SK-N-MC (cell line): ENCODE results near the gene C2CD4C.

ENCODE experiments used
- DNase-seq: peaks from one replicate; pipeline ENCODE4 v3.0.0-alpha.2; 2011; ENCODE audit warnings: low read depth, low spot score
- H3K27ac ChIP-seq: fragments of 200-600 bp; sonication (generic); 2 replicates; pipeline ENCODE4 v1.5.1; 2016; ENCODE audit warnings: mixed run types
- H3K36me3 ChIP-seq: fragments of 200-600 bp; sonication (generic); 2 replicates; pipeline ENCODE4 v1.6.1; 2017; ENCODE audit warnings: antibody characterized with exemption, low read length, mixed read lengths; ENCODE audit not compliant: insufficient read depth
- H3K4me3 ChIP-seq: fragments of 200-600 bp; sonication (generic); 2 replicates; pipeline ENCODE4 v1.5.1; 2016
- H3K9ac ChIP-seq: fragments of 200-600 bp; sonication (generic); 2 replicates; pipeline ENCODE4 v1.8.0; 2017; ENCODE audit warnings: mixed run types, mixed read lengths; ENCODE audit not compliant: insufficient read length
- H3K9me3 ChIP-seq: fragments of 200-600 bp; sonication (generic); 2 replicates; pipeline ENCODE4 v1.6.1; 2017; ENCODE audit warnings: low read depth, mild to moderate bottlenecking, antibody characterized with exemption, low read length, moderate library complexity, mixed read lengths
- EZH2 ChIP-seq: fragments of 200-600 bp; sonication (generic); IDR thresholded peaks from one replicate; pipeline ENCODE4 v1.6.1; 2017; ENCODE audit warnings: antibody characterized with exemption
- FOXP2 ChIP-seq: optimal IDR thresholded peaks from 2 replicates; pipeline ENCODE3; 2011; ENCODE audit warnings: mild to moderate bottlenecking, moderate library complexity; ENCODE audit not compliant: insufficient read depth; ENCODE audit errors: extremely low read length, control extremely low read depth
- POLR2AphosphoS5 ChIP-seq: IDR thresholded peaks from 2 replicates; pipeline ENCODE4 v1.6.1; 2012; ENCODE audit warnings: mild to moderate bottlenecking, low read depth, low read length, borderline replicate concordance

C2CD4C gene

GRCh38 chr19:441213-441836 is 32.4 kb upstream of the C2CD4C start:
- no peaks in the 10 kb centered on the region for H3K9me3 ChIP-seq
- no peak overlapping the region for H3K4me3 ChIP-seq
- H3K36me3 ChIP-seq, result no peaks in the 10 kb centered on the region
- TF ChIP-seq EZH2, result no peak
- no peak for TF ChIP-seq POLR2AphosphoS5
- TF ChIP-seq FOXP2, result no peak
- no peak overlapping the region for H3K27ac ChIP-seq
- DNase-seq, result no peak
- H3K9ac ChIP-seq, result no peak overlapping the region

GRCh38 chr19:440391-441212 is 31.7 kb upstream of the C2CD4C start:
- no peaks in the 10 kb centered on the region for H3K9me3 ChIP-seq
- no peak overlapping the region for H3K4me3 ChIP-seq
- no peak for TF ChIP-seq EZH2
- no peak for TF ChIP-seq FOXP2
- no peak for TF ChIP-seq POLR2AphosphoS5
- no peak for DNase-seq
- no peaks in the 10 kb centered on the region for H3K36me3 ChIP-seq
- H3K27ac ChIP-seq, result no peak overlapping the region
- H3K9ac ChIP-seq, result no peak overlapping the region

GRCh38 chr19:439167-439900 is 30.4 kb upstream of the C2CD4C start:
- Histone ChIP-seq H3K36me3 (peaks cover under 1% of the 10 kb centered on the region; the same call in 1 of the 2 replicates), H3K27ac (no peak overlapping the region), H3K9me3 (no peaks in the 10 kb centered on the region), H3K4me3 (no peak overlapping the region), H3K9ac (no peak overlapping the region)
- DNase-seq, result no peak
- TF ChIP-seq EZH2 (no peak), POLR2AphosphoS5 (no peak), FOXP2 (no peak)

- no peaks in the 10 kb centered on the region for H3K9me3 ChIP-seq
- H3K27ac ChIP-seq, result no peak overlapping the region
- H3K9ac ChIP-seq, result no peak overlapping the region
- no peak for TF ChIP-seq EZH2
- no peak for TF ChIP-seq POLR2AphosphoS5
- TF ChIP-seq FOXP2, result no peak
- DNase-seq, result no peak
- H3K36me3 ChIP-seq, result peaks cover 3% of the 10 kb centered on the region; the same call in 1 of the 2 replicates
- no peak overlapping the region for H3K4me3 ChIP-seq
These were observed 29.5 kb upstream of the C2CD4C start for GRCh38 chr19:438416-438958.

- TF ChIP-seq POLR2AphosphoS5 (no peak), FOXP2 (no peak), EZH2 (no peak)
- Histone ChIP-seq H3K27ac (no peak overlapping the region), H3K4me3 (no peak overlapping the region), H3K9ac (no peak overlapping the region), H3K36me3 (peaks cover 3% of the 10 kb centered on the region; the same call in 1 of the 2 replicates), H3K9me3 (no peaks in the 10 kb centered on the region)
- DNase-seq, result no peak
These were observed 28.1 kb upstream of the C2CD4C start for GRCh38 chr19:437041-437440.

GRCh38 chr19:436413-436950 is 27.5 kb upstream of the C2CD4C start:
- H3K27ac ChIP-seq, result no peak overlapping the region
- no peak overlapping the region for H3K9ac ChIP-seq
- H3K4me3 ChIP-seq, result no peak overlapping the region
- peaks cover 3% of the 10 kb centered on the region; the same call in 1 of the 2 replicates for H3K36me3 ChIP-seq
- H3K9me3 ChIP-seq, result no peaks in the 10 kb centered on the region
- no peak for DNase-seq
- TF ChIP-seq EZH2, result no peak
- no peak for TF ChIP-seq FOXP2
- no peak for TF ChIP-seq POLR2AphosphoS5

GRCh38 chr19:435707-436412 is 26.9 kb upstream of the C2CD4C start:
- no peak for DNase-seq
- Histone ChIP-seq H3K4me3 (no peak overlapping the region), H3K36me3 (peaks cover 3% of the 10 kb centered on the region; the same call in 1 of the 2 replicates), H3K9ac (no peak overlapping the region), H3K27ac (no peak overlapping the region), H3K9me3 (no peaks in the 10 kb centered on the region)
- TF ChIP-seq POLR2AphosphoS5, result no peak
- TF ChIP-seq FOXP2, result no peak
- TF ChIP-seq EZH2, result no peak
